ENCODE measurements around the gene PTGES3L.
"Not testable (repeated sequence)": the region's sequence is repeated elsewhere in the genome, so short reads cannot be mapped to it uniquely, and the experiment has no call there.

The PTGES3L gene

DNA sequence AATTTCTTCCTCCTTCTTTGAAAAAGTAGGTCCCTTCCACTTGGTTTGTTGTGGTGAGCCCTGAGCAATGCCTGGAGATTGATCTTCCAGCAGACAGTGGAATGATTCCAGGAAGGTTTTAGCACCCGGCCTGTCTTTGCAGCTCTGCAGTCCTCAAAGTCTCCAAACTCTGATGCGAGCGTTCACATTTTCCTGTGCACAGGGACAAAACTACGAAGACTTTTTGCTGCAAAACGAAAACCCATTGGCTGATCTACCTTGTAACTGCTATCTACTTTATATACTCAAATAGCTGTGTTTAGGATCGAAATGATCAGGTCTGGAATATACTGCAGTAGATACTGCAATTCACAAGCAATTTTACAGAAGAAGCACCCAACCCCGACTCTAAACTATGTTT, 57.6 kb downstream of the PTGES3L start:
- H3K4me3 ChIP-seq (ENCODE audit: low read depth, low read length): no peak overlapping the region

DNA sequence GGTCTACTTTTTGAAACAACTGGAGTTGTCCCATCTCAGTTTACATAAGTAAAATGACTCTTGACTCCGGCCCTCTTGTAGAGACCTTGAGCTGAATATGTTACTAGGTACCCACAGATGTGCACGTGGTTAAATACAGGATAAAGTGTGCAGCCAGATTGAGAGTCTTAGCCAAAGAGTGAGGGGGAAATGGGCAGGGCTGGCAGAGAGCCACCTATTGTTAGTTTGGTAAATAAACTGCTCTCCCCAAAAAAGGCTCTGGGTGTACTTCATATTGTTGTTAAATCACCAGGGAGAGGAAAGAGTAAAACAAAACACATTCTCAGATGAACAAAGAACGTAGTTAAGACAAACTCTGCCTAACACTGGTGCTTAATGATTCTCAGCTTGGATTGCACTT, 59.0 kb downstream of the PTGES3L start:
- no peak overlapping the region for H3K4me3 ChIP-seq (ENCODE audit: low read depth, low read length)

DNA sequence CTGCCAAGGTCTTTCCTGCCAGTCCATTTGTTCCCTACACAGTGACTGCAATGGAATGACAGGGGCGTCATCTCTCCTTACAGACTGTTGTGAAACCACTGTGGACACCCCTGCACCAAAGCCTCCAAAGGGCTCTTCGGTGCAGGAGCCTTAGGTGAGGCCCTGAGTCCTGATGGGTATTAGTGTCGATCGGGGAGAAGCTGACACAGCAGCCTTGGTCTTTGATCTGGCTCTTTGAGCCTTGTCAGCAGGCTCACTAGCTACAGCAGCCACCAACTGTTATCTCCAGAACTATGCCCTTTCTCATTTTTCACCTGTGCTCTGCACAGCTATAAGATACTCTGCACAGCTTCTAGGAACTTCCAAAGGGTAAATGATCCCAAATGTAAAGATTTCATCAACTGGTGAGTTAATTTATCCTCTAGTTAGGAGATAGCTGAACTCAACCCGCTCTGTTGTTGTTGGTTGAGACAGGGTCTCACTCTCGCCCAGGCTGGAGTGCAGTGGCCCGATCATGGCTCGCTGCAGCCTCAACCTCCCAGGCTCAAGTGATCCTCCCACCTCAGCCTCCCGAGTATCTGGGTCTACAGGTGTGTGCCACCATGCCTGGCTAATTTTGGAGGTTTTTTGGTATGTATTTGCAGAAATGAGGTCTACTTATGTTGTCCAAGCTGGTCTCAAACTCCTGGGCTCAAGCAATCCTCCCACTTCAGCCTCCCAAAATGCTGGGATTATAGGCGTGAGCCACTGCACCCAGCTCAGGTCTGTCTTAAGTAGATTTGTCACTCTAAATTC, 59.6 kb downstream of the PTGES3L start:
- H3K4me3 ChIP-seq (ENCODE audit: low read depth, low read length): no peak overlapping the region

DNA sequence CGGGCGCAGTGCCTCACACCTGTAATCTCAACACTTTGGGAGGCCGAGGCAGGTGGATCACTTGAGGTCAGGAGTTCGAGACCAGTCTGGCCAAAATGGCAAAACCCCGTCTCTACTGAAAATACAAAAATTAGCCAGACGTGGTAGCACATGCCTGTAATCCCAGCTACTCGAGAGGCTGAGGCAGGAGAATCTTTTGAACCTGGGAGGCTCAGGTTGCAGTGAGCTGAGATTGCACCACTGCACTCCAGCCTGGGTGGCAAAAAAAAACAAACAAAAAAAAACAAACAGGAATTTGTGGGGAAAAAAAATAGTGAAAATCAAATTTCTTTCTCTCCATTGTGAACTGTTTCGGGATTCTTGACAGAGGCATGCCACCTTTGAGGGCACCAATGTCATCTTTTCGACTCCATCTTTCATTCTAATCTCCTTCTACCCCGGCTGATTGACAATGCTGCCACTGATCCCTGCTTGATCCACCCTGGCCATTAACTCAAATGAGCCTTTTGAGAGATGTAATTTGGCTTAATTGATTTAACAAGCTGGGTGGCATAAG, 60.3 kb downstream of the PTGES3L start:
- H3K4me3 ChIP-seq (ENCODE audit: low read depth, low read length): not testable (repeated sequence)

DNA sequence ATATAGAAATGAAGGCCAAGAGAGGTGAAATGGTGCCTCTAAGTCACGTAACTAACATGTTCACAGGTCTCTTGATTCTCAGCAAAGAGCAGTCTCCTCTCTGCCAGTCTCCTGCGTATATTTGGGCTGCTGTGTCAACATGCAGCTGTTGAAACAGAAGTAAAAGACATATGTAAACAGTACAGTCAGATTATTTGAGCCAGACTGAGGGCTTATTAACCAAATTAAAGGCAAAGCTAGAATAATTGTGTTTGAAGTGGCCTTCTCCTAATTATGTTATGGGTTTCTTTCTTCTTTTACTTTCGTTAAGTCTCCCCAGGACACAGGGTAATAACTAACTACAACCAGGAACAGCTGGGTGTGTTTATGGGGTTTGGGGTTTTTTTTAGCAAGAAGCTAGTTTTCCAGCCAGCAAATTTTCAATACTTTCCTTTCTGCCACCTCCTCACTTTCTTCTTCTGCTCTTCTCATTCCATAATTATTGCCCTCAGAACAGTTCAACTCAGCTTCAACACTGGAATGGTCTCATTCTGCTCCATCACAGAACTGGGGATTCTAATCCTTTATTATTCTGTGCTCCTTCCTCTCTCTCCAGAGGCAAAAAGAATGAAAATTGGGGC, 60.9 kb downstream of the PTGES3L start:
- no peak overlapping the region for H3K4me3 ChIP-seq (ENCODE audit: low read depth, low read length)

Data from iPS-11a (cell line).